ENCODE results near the gene SOHLH1.

GRCh38 chr9:135705376-135705775 lies 6.1 kb upstream of the SOHLH1 start:
- TF ChIP-seq GATA3 (IDR thresholded peaks at IDR 0.05; ENCODE audit: low read depth, low read length) (no peak), GATA2 (IDR thresholded peaks at IDR 0.05; ENCODE audit: low read depth, low read length) (no peak)

Measured in SH-SY5Y (cell line).